Left ventricle myocardium superior (tissue), 1 donor: ENCODE data around the gene MTFP1. TPM values are rescaled to one million over a fixed set of nuclear protein-coding genes. Genes with fewer than 3 reads are reported as not detected.

Experiments
- ATAC-seq: fragments of 200-7000 bp; cut with Tn5 transposase; one replicate; pipeline ENCODE4 v1.9.1; 2020; ENCODE audit warnings: mild to moderate bottlenecking, moderate library complexity
- DNase-seq: peaks from one replicate; pipeline ENCODE4 v3.0.0-alpha.2; 2020
- intact Hi-C: fragments of 100-400 bp; cut with micrococcal nuclease; formaldehyde crosslinking; loops from one replicate; pipeline ENCODE4 v1.11.0; 2022
- total RNA-seq: library from RNA; stranded (reverse); fragmentation: NEBNext Ultra II Directional; extraction: Animal tissue kit (Norgen Biotek cat#: 25700); gene quantifications from one replicate; pipeline ENCODE4 v1.2.1, GENCODE V29; 2021
- donor health status: DM: no; HTN: yes; CAD: no; lungs with severe emphysema.

The MTFP1 gene
- total RNA-seq, 1 donor from 2014 or later, result 16.3 TPM

- intact Hi-C loops, result no loop called here
- no peak for DNase-seq
- no peak for ATAC-seq
Measured at GRCh38 chr22:30472994-30473720, 47.6 kb downstream of the MTFP1 start.

- intact Hi-C loops, result no loop called here
- DNase-seq, result no peak
- ATAC-seq, result no peak
Measured at GRCh38 chr22:30474121-30474520, 48.6 kb downstream of the MTFP1 start.

- ATAC-seq (no peak), DNase-seq (no peak)
- intact Hi-C loops, result no loop called here
Measured at GRCh38 chr22:30474683-30475424, 49.3 kb downstream of the MTFP1 start.

Other genes with a start within 250 kb of the MTFP1 start
- gene LIF, start 179.0 kb upstream of the MTFP1 start, total RNA-seq, result 0.64 TPM
- gene OSM, start 158.9 kb upstream of the MTFP1 start, total RNA-seq, result not detected
- 7.6 TPM for gene CASTOR1, start 136.3 kb upstream of the MTFP1 start, total RNA-seq
- 6.2 TPM for gene TBC1D10A, start 98.8 kb upstream of the MTFP1 start, total RNA-seq
- gene SF3A1, start 68.9 kb upstream of the MTFP1 start, total RNA-seq, result 104 TPM
- 0.37 TPM for gene CCDC157, start 68.8 kb upstream of the MTFP1 start, total RNA-seq
- 5.4 TPM for gene RNF215, start 38.4 kb upstream of the MTFP1 start, total RNA-seq
- gene SEC14L2, start 28.8 kb upstream of the MTFP1 start, total RNA-seq, result 0.82 TPM
- not detected for gene SEC14L3, start 46.2 kb downstream of the MTFP1 start, total RNA-seq
- gene SEC14L4, start 79.9 kb downstream of the MTFP1 start, total RNA-seq, result not detected
- gene SEC14L6, start 121.0 kb downstream of the MTFP1 start, total RNA-seq, result not detected
- gene GAL3ST1, start 148.9 kb downstream of the MTFP1 start, total RNA-seq, result 0.57 TPM
- gene PES1, start 166.1 kb downstream of the MTFP1 start, total RNA-seq, result 21.6 TPM
- 14.6 TPM for gene TCN2, start 181.4 kb downstream of the MTFP1 start, total RNA-seq
- 3.1 TPM for gene SLC35E4, start 210.0 kb downstream of the MTFP1 start, total RNA-seq
- 2.5 TPM for gene DUSP18, start 242.1 kb downstream of the MTFP1 start, total RNA-seq